ENCODE measurements around the gene PALD1.

- TF ChIP-seq POLR2AphosphoS5 (IDR thresholded peaks at IDR 0.05; ENCODE audit: low read depth) (no peak), CTCF (conservative IDR thresholded peaks at IDR 0.05; ENCODE audit: low read depth in 2 of 2) (no peak), REST (IDR thresholded peaks at IDR 0.05; ENCODE audit: unreplicated experiment) (no peak), EZH2phosphoT487 (IDR thresholded peaks at IDR 0.05; ENCODE audit: unreplicated experiment) (no peak), EZH2 (IDR thresholded peaks at IDR 0.05; ENCODE audit: low read depth, unreplicated experiment) (no peak), ZNF114 (CRISPR knock-in tag; IDR thresholded peaks at IDR 0.05) (no peak), CREB1 (CRISPR knock-in tag; IDR thresholded peaks at IDR 0.05; ENCODE audit: low read depth) (no peak), JUNB (IDR thresholded peaks at IDR 0.05; ENCODE audit: unreplicated experiment) (no peak), ETS1 (IDR thresholded peaks at IDR 0.05) (no peak), ZNF462 (CRISPR knock-in tag; IDR thresholded peaks at IDR 0.05) (no peak)
Observed at GRCh38 chr10:70613941-70614340, 135.4 kb downstream of the PALD1 start.
